ENCODE measurements around the gene GSDMA.

Gene GSDMA

DNA sequence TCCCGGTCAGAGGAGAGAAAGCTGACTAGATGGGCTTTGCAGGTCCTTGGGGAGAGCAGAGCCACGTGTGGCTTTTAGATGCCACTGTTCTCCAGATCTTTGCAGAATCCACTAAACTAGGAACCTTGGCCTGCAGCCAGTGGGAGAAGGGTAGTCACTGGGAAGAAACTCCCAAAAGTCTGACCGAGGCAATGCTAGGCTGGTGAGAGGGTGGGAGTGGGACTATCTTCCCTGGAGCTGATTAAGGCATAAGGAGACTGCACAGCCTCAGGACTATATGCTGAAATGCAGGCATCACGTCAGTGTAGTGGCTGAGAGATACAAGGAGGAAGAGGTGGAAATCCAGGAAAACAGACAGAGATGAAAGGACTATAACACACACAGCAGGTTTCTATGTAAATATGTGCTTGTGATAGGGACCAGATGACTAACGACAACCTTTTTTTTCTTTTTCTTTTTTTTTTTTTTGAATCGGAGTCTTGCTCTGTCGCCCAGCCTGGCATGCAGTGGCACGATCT, 2.2 kb upstream of the GSDMA start:
- no peak overlapping the region for H3K4me3 ChIP-seq (replicated peaks; ENCODE audit: low read depth, low read length)
- TF ChIP-seq, protein P1, sequence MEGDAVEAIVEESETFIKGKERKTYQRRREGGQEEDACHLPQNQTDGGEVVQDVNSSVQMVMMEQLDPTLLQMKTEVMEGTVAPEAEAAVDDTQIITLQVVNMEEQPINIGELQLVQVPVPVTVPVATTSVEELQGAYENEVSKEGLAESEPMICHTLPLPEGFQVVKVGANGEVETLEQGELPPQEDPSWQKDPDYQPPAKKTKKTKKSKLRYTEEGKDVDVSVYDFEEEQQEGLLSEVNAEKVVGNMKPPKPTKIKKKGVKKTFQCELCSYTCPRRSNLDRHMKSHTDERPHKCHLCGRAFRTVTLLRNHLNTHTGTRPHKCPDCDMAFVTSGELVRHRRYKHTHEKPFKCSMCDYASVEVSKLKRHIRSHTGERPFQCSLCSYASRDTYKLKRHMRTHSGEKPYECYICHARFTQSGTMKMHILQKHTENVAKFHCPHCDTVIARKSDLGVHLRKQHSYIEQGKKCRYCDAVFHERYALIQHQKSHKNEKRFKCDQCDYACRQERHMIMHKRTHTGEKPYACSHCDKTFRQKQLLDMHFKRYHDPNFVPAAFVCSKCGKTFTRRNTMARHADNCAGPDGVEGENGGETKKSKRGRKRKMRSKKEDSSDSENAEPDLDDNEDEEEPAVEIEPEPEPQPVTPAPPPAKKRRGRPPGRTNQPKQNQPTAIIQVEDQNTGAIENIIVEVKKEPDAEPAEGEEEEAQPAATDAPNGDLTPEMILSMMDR (IDR thresholded peaks at IDR 0.05; ENCODE audit: low read length, missing control alignments) = no peak
- no peak for DNase-seq (ENCODE audit: low read depth)

DNA sequence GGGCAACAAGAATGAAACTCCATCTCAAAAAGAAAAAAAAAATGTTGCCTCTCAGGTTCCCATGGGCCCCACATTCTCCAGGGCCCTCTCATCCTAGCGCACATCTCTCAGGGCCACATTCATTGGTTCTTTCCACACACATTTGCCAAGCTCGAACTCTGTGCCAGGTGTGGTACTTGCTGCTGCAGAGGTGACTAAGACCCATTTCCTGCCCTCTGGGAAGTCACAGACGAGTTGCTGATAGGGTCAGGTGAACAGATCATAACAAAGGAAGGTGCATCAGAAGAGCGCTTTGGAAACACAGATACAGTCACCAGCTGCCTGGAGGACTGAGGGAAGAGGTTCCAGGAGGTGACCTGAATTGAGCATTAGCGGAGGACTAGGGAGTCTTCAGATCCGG, 1.0 kb downstream of the GSDMA start:
- TF ChIP-seq, protein P1 (IDR thresholded peaks at IDR 0.05; ENCODE audit: low read length, missing control alignments) = no peak
- DNase-seq (ENCODE audit: low read depth) = no peak

DNA sequence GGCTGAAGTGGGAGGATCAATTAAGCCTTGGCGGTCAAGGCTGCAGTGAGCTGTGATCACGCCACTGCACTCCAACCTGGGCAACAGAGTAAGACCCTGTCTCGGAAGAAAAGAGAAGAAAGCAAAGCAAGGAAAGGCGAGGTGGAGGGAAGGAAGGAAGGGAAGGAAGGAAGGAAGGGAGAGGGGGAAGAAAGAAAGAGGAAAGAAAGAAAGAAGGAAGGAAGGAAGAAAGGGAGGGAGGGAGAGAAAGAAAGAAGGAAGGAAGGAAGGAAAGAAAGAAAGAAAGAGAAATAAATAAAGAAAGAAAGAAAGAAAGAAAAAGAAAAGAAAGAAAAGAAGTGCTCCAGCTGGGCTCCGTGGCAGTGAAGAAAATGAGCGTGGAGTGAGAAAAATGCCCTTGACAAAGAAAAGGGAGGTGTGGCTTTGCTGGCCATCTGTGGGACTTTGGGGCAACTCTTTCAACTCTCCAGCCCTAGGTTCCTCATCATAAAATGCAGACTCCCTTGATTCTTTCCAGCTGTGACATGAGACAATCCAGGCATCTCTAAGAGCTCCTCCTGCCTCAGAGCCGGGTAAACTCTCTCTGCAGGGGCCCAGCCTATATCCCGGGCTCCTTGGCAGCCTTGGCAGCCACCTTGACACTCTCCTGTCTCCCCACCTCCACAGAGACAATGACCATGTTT, 2.4 kb downstream of the GSDMA start:
- DNase-seq (ENCODE audit: low read depth) = no peak
- H3K4me3 ChIP-seq (replicated peaks; ENCODE audit: low read depth, low read length) = no peak overlapping the region
- TF ChIP-seq, protein P1 (IDR thresholded peaks at IDR 0.05; ENCODE audit: low read length, missing control alignments) = no peak

More for the DNA sequence above, 1.0 kb downstream of the GSDMA start:
- no peak overlapping the region for H3K4me3 ChIP-seq (replicated peaks; ENCODE audit: low read depth, low read length)

GRCh38 chr17:39966771-39967170, 4.0 kb downstream of the GSDMA start:
- no peak overlapping the region for H3K4me3 ChIP-seq (replicated peaks; ENCODE audit: low read depth, low read length)
- TF ChIP-seq, protein P1 (IDR thresholded peaks at IDR 0.05; ENCODE audit: low read length, missing control alignments) = no peak
- no peak for DNase-seq (ENCODE audit: low read depth)

DNA sequence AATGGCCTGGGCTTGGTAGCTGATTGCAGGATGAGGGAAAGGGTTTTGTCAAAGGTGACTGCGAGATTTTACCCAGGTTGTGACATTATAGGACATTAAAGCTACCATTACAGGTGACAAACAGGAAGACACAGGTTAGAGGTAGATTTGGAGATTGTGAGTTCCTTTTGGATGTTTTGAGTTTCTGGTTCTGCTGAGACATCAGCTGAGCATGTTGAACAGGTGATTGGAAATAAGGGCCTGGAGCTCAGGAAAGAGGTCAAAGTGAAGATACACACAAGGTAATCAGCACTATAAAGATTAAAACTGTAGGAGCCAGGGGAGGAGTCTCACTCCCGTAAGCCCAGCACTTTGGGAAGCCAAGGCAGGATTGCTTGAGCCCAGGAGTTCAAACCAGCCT, 6.0 kb downstream of the GSDMA start:
- no peak overlapping the region for H3K4me3 ChIP-seq (replicated peaks; ENCODE audit: low read depth, low read length)
- TF ChIP-seq, protein P1 (IDR thresholded peaks at IDR 0.05; ENCODE audit: low read length, missing control alignments) = no peak
- DNase-seq (ENCODE audit: low read depth) = no peak

- TF ChIP-seq, protein P1 (IDR thresholded peaks at IDR 0.05; ENCODE audit: low read length, missing control alignments) = no peak
- H3K4me3 ChIP-seq (replicated peaks; ENCODE audit: low read depth, low read length) = no peak overlapping the region
- DNase-seq (ENCODE audit: low read depth) = no peak
Observed at GRCh38 chr17:39969375-39969774, 6.6 kb downstream of the GSDMA start.
